ENCODE measurements around the gene BRICD5. TPM values are rescaled to one million over a fixed set of nuclear protein-coding genes. Genes with fewer than 3 reads are reported as not detected.

Gene BRICD5
- total and polyA plus RNA-seq, 12 donors: 0.36 to 57.4 (median 3.0) TPM

DNA sequence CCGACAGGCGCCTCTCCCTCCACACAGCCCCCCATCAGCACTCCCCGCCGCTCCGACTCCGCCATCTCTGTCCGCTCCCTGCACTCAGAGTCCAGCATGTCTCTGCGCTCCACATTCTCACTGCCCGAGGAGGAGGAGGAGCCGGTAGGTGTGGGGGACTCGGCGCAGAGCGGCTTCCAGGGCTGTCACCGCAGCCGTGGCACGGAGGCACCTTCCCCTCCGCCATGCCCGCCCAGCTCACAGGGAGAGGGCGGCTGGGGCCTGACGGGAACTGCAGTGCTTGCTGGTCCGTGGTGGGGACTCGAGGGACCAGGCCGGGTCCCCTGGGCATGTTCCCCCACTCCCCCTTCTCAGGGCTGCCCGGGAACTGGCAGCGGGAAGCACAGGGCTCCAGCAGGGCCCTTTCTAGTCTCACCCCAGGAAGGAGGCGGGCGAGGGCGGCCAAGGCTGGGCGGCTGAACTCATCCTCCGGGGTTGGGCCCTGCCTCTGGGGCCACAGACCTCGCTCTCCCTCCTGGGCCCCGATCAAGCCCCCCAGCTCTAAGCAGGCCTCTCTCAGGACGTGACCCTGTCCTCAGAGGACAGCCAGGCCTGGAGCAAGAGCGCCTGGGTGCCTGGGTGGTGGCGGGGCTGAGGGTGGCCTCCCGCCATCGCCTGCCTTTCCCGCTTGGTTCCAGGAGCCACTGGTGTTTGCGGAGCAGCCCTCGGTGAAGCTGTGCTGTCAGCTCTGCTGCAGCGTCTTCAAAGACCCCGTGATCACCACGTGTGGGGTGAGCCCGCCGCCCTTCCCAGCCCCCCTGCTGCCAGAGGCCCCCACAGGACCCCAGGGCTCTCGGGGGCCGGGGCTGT is 39.9 kb downstream of the BRICD5 start:
- Histone ChIP-seq H3K27ac (peak overlapping the region in 1 of 5 donors; percentile 68), H3K4me3 (peak overlapping the region in 1 of 4 donors; percentile 32), H3K9me3 (replicated peaks in 1 of 3) (no peaks in the 10 kb centered on the region), H3K4me1 (replicated peaks in 1 of 2) (peaks cover 0 to 6% of the 10 kb centered on the region in 2 donors), H3K36me3 (replicated peaks in 1 of 2) (peaks cover 0 to 57% of the 10 kb centered on the region in 2 donors), H3K27me3 (no peaks in the 10 kb centered on the region)
- no peak for DNase-seq
- intact Hi-C loops (cut with DNase I): no loop called here
- whole genome bisulfite sequencing, 4 donors: 85 to 98% (median 88%) methylated on average over 24 to 47 of the region's 47 CpGs
- no peak for TF ChIP-seq POLR2A (IDR thresholded peaks at IDR 0.05)
- TF ChIP-seq, protein P1, sequence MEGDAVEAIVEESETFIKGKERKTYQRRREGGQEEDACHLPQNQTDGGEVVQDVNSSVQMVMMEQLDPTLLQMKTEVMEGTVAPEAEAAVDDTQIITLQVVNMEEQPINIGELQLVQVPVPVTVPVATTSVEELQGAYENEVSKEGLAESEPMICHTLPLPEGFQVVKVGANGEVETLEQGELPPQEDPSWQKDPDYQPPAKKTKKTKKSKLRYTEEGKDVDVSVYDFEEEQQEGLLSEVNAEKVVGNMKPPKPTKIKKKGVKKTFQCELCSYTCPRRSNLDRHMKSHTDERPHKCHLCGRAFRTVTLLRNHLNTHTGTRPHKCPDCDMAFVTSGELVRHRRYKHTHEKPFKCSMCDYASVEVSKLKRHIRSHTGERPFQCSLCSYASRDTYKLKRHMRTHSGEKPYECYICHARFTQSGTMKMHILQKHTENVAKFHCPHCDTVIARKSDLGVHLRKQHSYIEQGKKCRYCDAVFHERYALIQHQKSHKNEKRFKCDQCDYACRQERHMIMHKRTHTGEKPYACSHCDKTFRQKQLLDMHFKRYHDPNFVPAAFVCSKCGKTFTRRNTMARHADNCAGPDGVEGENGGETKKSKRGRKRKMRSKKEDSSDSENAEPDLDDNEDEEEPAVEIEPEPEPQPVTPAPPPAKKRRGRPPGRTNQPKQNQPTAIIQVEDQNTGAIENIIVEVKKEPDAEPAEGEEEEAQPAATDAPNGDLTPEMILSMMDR (IDR thresholded peaks at IDR 0.05): no peak

DNA sequence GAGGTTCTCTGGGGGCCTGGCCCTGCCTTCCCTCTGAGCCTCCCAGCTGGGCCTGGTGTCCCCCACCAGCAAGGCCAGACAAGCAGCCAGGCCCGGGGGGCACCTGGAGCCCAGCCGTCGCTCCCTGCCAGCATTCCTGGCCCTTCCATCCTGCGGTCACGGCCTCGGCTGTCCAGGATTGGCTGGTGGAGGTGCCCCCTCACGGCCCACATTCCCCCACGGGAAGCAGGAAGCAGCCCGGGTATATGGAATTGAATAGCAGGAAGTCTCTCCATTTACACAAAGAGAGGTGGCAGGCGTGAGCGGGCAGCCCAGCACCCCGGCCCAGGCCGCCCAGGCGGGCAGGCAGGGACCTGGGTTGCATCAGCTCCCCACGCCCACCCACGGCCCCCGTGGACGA is 40.6 kb downstream of the BRICD5 start:
- Histone ChIP-seq H3K27ac (peak overlapping the region in 2 of 5 donors; percentile 60 to 72), H3K9me3 (replicated peaks in 1 of 3) (no peaks in the 10 kb centered on the region), H3K27me3 (no peaks in the 10 kb centered on the region), H3K4me1 (replicated peaks in 1 of 2) (peaks cover 0 to 6% of the 10 kb centered on the region in 2 donors), H3K4me3 (peak overlapping the region in 1 of 4 donors; percentile 32), H3K36me3 (replicated peaks in 1 of 2) (peaks cover 0 to 51% of the 10 kb centered on the region in 2 donors)
- intact Hi-C loops (cut with DNase I): no loop called here
- no peak for TF ChIP-seq POLR2A (IDR thresholded peaks at IDR 0.05)
- TF ChIP-seq, protein P1 (IDR thresholded peaks at IDR 0.05): no peak
- WGBS, 4 donors: 70 to 89% (median 81%) methylated on average over 2 to 18 of the region's 18 CpGs
- DNase-seq: peak in 2 of 7 donors; percentile 27 to 50

DNA sequence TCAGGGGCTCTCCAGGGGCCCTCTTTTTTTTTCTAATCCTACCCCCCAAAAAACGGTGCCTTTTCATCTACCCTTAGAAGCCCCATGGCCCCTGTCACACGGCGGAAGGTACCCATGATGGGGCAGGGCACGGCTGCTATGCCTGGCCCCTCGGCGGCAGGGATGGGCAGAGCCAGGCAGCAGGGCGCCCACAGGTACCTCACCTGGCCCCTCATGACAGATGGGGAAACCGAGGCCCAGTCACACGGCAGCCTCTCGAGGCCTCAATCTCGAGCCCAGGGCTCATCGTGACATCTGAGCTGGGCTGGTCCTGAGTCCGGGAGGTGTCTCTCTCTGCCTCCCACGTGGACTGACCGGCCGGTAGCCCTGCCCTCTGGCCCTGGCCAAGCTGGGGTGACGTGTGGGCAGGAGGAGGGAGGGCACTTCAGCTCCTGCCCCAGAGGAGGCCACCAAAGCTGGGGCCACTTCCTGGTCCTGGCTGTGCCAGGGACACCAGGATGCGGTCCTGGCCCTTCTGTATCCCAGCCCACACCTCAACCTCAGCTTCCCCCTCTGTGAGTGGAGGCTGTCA is 43.5 kb downstream of the BRICD5 start:
- Histone ChIP-seq H3K36me3 (replicated peaks in 1 of 2) (peaks cover 0 to 25% of the 10 kb centered on the region in 2 donors), H3K4me3 (no peak overlapping the region)
- intact Hi-C loops (cut with DNase I): loop anchor here in 1 of 2 donors (10.0 kb wide), 1 partner anchor 88 kb away; the partner anchor contains the start of gene ECI1

More for the DNA sequence above, 43.5 kb downstream of the BRICD5 start:
- Histone ChIP-seq H3K9me3 (replicated peaks in 1 of 3) (no peaks in the 10 kb centered on the region), H3K27ac (no peak overlapping the region), H3K27me3 (no peaks in the 10 kb centered on the region), H3K4me1 (replicated peaks in 1 of 2) (peaks cover 0 to 11% of the 10 kb centered on the region in 2 donors)
- no peak for TF ChIP-seq POLR2A (IDR thresholded peaks at IDR 0.05)
- TF ChIP-seq, protein P1 (IDR thresholded peaks at IDR 0.05): no peak
- DNase-seq: peak in 1 of 7 donors; percentile 22
- WGBS, 4 donors: 78 to 89% (median 86%) methylated on average over 10 to 18 of the region's 18 CpGs
